Mammary epithelial cell (primary cell): ENCODE data around the gene DUSP8.

Experiments used
- EZH2 ChIP-seq: IDR thresholded peaks from 2 replicates; pipeline ENCODE4 v1.6.1; 2012; ENCODE audit warnings: low read length, inconsistent platforms, borderline replicate concordance
- TF ChIP-seq, protein P1 (sequence below), 2 donors: IDR thresholded peaks in 1 of 2; conservative IDR thresholded peaks in 1 of 2; 2 replicates each; pipeline ENCODE4 v1.5.1; 2011 to 2012; ENCODE audit warnings: inconsistent platforms in 2 of 2, low read length in 2 of 2, mild to moderate bottlenecking in 2 of 2, control low read depth in 1 of 2, low read depth in 1 of 2; ENCODE audit not compliant: insufficient read depth in 1 of 2; ENCODE audit errors: extremely low read depth in 1 of 2

DNA sequence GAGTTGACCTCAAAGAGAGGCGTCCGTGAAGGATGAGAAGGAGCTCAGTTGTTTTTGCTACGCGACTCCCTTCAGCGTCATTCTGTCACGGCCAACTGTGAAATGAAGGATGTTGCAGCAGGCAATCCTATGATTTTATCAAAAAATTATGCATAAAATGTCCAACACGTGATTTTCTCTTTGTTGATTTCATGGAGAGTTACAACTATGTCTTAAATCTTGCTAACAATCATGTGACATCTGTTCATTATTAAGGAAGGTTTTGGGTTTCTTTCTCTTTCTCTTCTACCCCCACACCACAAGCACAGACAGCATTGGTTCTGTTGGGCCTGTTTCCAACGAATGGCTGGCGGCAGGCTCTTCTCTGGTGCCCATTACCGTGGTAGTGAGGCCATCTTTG is 46.2 kb upstream of the DUSP8 start:
- TF ChIP-seq EZH2 = no peak
- TF ChIP-seq, protein P1, sequence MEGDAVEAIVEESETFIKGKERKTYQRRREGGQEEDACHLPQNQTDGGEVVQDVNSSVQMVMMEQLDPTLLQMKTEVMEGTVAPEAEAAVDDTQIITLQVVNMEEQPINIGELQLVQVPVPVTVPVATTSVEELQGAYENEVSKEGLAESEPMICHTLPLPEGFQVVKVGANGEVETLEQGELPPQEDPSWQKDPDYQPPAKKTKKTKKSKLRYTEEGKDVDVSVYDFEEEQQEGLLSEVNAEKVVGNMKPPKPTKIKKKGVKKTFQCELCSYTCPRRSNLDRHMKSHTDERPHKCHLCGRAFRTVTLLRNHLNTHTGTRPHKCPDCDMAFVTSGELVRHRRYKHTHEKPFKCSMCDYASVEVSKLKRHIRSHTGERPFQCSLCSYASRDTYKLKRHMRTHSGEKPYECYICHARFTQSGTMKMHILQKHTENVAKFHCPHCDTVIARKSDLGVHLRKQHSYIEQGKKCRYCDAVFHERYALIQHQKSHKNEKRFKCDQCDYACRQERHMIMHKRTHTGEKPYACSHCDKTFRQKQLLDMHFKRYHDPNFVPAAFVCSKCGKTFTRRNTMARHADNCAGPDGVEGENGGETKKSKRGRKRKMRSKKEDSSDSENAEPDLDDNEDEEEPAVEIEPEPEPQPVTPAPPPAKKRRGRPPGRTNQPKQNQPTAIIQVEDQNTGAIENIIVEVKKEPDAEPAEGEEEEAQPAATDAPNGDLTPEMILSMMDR (conservative IDR thresholded peaks at IDR 0.05 in 1 of 2, IDR thresholded peaks at IDR 0.05 in 1 of 2; ENCODE audit: extremely low read depth in 1 of 2, insufficient read depth in 1 of 2, low read depth in 1 of 2, low read length in 2 of 2) = no peak
